RCC 7860 (cell line): Measurements from ENCODE around the gene SPOP.

Experiments used
- DNase-seq: peaks from one replicate; pipeline ENCODE4 v3.0.0-alpha.2; 2015; ENCODE audit warnings: low spot score
- FAIRE-seq: peaks from 2 replicates; lab custom pipeline; 2012; peaks lifted over from hg19 to GRCh38; lab: Jason Lieb, UNC

Gene SPOP

DNA sequence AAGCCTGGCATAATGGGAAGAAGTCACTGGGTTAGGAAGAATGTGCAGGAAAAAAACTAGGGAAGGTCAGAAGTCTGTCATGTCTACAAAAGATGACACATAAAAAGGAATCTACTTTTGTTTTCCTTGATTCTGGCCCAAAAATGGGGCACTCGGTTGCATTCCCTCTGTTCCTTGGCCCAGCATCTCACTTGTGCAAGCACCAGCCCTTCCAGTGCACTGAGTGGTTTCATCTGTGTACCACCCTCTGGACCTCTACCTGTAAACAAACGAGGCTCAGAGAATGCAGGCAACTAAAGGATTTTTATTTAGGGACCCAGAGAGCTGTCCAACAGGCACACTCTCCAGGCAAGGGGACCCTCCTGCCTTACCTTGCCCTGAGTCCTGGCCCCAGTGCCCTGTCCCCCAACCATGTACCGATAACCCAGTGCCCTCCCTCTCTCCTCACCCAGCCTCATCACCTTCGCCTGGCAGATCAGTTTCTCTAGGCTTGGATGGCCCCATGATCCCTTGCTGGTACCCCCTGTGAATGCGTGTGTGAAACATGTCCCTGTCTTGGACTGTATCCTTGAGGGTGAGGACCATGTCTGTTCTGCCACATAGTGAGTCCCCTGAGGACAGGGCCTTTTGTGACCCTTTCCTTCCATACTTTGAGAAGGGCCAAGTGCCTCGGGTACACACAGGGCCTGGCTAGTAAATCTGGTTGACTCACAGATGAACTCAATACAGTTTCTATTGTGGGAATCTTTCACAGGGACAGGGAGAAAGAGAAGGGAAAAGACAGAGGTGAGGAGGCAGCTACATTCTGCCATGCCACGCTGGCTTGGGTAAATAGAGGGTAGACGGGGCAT is 88.9 kb downstream of the SPOP start:
- no peak for DNase-seq
- FAIRE-seq: no peak

DNA sequence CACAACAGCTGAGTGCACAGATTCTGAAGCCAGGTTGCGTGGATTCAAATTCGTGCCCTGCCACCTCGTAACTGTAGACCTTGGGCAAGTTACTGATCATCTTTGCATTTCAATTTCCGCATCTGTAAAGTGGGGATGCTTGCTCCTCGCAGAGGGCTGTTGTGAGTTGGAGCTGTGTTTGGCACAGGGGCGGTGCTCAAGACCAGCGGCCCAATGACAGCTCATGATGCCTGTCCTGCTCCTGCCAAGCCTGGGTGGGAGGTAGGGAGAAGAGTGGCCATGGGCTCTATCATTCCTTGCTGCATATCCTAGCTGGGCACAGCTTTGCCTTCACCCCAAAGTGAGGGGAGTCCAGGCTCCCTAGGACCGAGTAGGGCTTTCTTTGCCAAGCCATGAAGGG is 89.6 kb downstream of the SPOP start:
- FAIRE-seq (no peak), DNase-seq (no peak)

DNA sequence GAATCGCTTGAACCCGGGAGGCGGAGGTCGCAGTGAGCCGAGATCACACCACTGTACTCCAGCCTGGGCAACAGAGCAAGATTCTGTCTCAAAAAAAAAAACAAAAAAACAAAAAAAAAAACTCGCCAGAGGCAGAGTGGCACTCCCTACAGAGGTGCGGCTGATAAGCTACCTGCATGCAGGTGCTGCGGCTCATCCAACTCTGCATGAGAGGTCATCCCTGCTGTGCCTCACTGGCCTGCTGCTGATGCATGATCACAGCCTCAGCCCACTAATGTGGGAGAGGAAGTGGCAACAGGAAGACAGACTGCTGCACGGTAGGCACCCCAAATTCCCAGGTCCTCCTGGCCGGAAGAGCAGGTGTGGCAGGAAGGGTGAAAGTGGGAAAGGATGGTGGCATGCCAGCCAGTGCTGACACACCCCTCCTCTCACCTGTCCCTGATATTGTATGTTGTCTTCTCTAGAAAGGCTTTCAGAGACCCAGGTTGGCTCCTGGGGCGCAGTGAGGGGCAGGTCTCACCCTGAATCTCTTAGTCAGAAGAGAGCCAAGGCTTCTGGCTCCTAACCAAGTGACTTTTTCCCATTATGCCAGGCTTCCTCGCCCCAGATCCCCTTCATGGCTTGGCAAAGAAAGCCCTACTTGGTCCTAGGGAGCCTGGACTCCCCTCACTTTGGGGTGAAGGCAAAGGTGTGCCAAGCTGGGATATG is 90.4 kb downstream of the SPOP start:
- FAIRE-seq (no peak), DNase-seq (no peak)

DNA sequence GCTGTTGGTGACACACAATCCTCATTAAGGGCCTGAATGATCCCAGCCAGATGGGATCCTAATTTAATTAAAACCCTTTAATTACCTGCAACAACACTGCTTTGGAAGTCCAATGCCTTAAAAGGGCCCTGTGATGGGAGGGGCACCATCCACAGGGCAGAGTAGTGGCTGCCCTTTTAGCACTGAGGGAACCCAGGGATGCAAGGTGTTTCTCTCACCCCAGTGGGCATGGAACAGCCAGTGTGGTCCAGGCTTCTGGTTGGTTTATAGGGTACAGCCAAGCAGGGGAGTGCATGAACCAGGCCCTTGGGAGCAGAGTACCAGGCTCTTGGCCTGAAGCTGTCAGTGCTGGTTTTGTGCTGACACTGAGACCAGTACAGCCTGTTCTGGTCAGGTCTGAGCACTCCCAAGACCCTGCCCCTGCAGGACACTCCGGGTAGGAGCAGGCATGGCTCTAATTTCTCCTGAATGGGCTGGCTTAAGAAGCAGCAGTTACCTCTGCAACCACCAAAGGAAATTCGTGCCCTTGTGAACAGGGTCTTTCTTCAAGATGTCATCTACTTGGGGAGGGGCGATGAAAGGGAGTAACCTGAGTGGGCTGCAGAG is 92.4 kb downstream of the SPOP start:
- no peak for FAIRE-seq

DNA sequence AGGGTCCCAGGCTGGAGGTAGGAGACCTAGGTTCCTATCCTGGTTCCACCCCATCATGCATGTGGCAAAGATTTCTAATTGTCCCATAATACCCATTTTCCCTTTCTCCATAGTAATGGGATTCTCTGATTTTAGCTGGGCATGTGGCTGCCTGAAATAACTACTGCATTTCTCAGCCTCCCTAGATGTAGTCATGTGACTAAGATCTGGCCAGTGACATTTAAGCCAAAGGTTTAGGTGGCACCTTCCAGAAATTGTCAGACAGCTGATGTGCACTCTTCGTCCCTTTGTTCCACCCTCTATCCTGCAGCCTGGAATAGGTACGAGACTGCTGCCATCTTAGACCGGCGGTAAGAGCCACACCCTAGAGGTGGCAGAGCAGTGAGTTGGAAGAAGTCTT is 94.0 kb downstream of the SPOP start:
- FAIRE-seq (no peak), DNase-seq (no peak)

More for the DNA sequence above, 92.4 kb downstream of the SPOP start:
- no peak for DNase-seq

DNA sequence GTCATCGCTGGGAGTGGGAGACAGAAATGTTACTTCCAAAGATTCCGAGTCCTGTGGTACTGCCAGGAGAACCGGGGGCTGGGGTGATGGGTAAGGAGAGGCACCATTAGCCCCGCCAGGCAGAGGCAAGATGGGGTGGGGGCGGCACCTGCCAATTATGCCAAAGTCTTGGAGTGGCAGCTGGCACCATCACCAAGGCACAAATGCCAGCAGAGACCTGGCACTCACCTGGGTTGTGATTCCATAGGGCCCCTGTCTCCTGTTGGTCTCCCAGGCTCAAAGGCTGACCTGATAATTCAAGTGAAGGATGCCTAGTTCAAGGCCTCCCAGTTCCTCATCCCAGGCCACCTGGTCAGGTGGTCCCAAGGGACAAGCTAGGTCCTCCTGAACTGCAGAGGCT is 94.7 kb downstream of the SPOP start:
- DNase-seq (no peak), FAIRE-seq (no peak)

DNA sequence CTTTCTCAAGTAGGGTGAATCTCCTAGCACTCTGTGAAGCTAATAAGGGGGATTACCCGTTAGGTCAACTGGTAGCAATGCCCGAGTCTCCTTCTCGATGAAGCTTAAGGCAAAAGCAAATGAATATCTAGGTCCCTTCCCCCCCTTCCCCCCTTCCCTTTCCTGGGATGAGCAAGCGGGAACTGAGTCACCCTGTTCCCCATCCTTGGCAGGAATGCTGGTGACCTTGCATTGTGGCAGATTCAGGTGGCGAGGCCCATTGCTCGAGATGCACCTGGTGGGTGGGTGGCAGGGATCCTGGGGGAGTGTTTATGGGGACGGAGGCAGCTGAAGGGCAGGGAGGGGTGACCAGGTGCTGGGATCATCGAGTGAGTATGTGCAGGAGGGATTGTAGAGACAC is 95.1 kb downstream of the SPOP start:
- FAIRE-seq (no peak), DNase-seq (no peak)

DNA sequence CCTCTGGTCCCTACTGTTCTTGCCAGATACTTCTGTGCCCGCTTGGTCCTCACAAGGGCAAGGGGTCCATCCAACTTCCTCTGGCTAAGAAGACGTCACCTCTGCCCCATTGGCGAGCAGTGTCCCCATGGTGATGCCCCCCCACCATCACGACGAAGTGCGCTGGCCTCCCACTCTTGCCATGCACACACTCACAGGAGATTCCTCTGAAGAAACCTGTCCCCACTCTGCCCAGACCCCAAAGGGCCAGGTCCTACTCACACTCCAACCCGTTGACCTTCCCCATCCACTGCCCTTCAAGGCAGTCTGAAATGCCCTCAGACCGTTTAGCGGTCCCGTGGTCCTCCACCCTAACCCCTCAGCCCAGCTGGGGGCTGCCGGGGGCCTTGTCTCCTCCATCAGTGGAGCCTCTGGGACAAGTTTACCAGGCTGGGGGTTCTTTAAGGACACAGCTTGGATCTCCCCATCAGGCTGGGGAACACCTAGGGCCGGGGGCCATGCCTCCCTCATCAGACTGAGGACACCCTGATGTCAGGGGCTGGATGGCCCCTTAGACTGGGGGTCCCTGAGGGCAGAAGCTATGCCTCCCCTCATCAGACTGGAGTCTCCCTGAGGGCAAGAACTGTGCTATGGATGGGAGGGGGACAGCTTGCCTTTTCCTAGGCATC is 95.7 kb downstream of the SPOP start:
- no peak for FAIRE-seq
- DNase-seq: no peak

DNA sequence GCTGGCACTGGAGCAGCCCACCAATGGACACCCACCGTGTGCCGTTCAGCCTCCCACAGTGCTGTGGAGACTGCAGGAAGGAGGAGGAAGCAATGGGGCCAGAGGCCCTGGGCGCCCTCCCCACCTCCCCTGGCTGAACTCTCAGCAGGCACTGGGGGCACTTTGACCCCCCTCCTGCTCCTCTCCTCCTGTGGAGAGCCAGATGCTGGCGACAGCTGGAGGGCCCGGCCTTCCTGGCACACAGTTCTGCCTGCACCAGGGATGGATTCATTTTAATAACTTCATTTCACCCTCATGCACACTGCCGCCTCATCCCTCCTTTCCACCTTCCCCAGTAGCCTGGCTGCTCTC is 96.3 kb downstream of the SPOP start:
- DNase-seq (no peak), FAIRE-seq (no peak)

DNA sequence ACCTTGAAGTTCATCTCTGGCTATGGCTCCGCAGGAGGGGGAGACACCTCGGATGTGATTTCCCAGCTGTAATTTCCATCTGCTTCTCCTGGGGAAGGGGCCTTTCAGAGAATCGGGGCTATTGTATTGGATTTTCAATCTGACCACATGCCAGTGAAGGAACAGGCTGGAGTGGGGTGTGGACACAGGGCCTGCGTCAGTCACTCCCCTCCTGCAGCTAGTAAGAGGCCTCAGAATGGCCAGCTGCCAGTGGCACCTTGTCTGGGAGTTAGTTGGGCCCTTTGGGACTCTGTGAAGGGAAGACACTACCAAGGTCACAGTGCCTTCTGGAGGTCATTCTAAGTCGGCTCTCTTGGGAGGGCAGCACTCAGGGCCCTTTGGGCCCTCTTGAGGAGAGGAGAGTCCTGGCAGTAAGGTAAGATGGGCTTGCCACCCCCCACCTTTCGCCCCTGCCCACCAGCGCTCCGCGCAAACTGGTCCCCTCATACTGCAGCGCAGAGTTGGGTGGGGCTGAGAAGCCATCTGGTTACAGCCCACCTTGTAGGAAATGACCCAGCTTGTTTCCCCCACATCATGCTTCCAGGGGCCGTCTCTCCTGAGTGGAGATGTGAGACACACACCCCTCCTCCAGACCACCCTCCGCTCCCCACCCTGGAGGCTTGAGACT is 96.8 kb downstream of the SPOP start:
- DNase-seq (no peak), FAIRE-seq (no peak)

DNA sequence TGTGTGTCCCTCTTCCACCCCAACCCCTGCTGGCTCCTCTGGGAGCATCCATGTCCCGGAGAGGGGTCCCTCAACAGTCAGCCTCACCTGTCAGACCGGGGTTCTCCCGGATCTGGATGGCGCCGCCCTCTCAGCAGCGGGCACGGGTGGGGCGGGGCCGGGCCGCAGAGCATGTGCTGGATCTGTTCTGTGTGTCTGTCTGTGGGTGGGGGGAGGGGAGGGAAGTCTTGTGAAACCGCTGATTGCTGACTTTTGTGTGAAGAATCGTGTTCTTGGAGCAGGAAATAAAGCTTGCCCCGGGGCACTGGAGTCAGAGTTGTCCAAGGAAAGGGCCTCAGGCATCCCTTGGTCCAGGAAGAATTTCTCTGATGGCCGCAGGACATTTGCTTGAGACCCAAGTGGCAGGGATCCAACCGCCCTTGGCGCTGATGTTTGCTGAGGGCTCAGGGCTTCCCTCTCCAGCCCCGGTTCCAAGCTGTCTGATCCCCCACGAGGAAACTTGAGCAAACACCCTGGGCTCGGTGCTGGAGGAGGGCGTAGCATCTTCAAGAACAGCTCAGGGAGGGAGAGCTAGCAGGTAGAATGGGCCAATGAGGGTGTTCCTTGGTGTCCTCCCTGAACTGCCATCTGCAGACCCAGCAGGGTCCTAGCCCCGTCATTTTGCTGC is 97.7 kb downstream of the SPOP start:
- no peak for FAIRE-seq

DNA sequence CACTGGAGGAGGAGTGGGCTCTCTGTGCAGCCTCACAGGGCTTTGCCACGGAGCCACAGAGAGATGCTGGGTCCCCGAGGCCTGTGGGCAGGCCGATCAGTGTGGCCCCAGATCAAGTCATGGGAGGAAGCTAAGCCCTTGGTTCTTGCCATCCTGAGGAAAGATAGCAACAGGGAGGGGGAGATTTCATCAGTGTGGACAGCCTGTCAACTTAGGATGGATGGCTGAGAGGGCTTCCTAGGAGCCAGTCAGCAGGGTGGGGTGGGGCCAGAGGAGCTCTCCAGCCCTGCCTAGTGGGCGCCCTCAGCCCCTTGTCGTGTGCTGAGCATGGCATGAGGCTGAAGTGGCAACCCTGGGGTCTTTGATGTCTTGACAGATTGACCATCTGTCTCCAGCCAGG is 98.4 kb downstream of the SPOP start:
- DNase-seq (no peak), FAIRE-seq (no peak)

More for the DNA sequence above, 97.7 kb downstream of the SPOP start:
- DNase-seq: no peak

DNA sequence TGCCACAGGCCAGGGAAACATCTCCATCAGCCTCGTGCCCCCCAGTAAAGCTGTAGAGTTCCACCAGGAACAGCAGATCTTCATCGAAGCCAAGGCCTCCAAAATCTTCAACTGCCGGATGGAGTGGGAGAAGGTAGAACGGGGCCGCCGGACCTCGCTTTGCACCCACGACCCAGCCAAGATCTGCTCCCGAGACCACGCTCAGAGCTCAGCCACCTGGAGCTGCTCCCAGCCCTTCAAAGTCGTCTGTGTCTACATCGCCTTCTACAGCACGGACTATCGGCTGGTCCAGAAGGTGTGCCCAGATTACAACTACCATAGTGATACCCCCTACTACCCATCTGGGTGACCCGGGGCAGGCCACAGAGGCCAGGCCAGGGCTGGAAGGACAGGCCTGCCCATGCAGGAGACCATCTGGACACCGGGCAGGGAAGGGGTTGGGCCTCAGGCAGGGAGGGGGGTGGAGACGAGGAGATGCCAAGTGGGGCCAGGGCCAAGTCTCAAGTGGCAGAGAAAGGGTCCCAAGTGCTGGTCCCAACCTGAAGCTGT is 98.9 kb downstream of the SPOP start:
- FAIRE-seq (no peak), DNase-seq (no peak)

DNA sequence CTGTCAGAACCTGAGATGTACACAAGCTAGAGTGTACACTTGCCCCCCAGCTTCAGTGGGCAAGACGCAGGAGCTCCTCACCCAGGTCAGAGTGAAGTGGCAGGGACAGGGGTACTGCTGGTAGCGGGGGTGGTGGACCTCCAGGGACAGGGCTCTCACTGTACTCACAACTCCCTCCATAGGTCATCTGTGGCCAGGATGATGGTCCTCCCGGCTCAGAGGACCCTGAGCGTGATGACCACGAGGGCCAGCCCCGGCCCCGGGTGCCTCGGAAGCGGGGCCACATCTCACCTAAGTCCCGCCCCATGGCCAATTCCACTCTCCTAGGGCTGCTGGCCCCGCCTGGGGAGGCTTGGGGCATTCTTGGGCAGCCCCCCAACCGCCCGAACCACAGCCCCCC is 99.5 kb downstream of the SPOP start:
- DNase-seq (no peak), FAIRE-seq (no peak)

DNA sequence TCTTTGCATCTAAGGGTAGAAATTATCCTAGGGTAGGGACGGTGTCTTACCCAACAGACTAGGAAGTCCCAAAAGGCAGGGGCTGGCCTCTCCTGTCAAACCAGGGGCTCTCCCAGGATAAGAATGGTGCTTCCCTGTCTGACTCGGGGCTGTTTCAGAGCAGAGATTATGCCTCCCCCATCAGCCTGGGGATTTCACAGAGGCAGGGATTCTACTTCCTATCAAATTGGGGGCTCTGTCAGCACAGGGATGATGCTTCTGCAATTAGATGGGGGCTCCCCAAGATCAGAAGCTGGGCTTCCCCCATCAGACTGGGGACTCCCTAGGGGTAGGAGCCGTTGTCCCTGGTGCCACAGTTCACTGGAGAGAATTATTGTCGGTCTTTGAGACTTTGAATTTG is 99.9 kb downstream of the SPOP start:
- FAIRE-seq (no peak), DNase-seq (no peak)

DNA sequence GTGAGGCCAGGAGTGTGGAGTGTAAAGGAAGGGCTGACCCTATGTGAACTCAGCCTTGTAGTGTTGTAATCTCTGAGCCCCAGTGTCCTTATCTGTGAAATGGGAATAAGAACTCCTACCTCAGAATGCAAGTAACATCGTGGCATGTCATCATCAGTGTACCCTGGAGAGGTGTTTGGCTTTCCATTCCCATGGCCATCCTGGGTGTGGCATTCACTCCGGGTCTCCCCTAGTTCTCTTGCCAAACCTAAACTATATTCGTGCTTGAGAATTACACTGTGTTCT is 100.3 kb downstream of the SPOP start:
- DNase-seq (no peak), FAIRE-seq (no peak)

DNA sequence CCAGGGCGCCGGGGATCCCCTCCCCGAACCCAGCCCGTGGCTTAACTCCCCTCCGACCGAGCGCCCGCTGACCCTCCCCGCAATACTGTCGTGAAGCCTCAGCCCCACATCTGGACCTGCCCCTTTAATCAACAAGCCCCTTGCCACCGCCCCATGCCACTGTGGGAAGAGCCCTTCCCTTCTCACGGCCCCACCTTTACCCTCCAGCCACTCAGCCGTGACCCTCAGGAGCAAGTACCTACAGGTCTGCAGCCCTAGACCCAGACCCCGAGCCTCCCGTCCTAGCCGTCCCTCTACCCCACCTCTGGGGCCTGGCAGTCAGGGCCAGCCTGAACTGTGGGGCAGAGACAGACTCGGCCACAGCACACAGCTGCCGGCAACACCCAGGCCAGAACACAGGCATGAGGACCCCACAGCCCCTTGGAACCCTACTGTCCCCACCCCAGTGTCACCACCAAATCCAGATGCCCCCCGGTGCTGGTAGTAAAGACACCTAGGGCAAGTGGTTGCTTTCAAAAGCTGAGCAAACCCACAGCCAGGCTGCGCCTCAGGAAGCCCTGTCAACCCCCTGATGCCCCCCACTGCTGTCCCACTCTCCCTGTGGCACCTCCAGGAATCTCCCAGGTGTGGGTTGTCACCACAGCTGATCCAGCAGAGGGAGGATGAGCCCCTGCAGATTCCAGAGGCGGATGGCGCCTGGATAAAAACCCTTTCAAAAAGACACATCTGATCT is 100.8 kb downstream of the SPOP start:
- DNase-seq (no peak), FAIRE-seq (no peak)

DNA sequence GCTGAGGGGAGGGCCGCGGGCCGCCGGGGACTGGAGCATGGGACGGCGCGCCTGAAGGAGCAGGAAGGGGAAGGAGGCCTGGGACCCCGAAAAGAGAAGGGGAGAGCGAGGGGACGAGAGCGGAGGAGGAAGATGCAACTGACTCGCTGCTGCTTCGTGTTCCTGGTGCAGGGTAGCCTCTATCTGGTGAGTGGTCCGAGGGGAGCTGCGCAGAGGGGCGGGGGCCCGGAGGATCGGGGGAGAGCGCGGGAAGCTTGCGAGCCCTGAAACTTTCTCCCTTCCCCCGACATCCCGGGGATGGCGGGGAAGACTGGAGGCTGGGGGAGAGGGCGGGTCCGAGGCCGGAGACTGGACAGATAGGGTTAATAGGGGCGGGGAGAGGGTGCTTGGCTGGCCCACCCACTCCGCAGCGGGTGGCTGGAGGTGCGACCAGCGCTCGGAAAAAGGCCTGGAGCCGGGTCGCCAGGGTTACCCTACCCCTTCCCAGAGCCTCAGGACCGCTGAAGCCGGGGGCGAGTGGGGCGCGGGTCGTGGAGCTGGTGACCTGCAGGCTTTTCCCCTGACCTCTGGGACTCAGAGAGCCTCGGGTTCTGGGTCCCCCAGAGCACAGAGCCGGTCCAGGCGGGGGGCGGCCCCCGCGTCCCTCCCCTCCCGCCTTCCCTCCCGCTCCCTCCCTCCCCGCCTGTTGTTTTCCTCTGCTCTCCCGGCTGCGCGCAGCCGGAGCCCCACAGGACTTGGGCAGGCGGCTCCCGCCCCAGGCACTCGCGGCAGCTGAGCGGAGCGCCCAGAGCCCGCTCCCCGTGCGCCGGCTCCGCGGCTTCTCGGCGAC is 101.6 kb downstream of the SPOP start:
- no peak for FAIRE-seq
- DNase-seq: no peak

DNA sequence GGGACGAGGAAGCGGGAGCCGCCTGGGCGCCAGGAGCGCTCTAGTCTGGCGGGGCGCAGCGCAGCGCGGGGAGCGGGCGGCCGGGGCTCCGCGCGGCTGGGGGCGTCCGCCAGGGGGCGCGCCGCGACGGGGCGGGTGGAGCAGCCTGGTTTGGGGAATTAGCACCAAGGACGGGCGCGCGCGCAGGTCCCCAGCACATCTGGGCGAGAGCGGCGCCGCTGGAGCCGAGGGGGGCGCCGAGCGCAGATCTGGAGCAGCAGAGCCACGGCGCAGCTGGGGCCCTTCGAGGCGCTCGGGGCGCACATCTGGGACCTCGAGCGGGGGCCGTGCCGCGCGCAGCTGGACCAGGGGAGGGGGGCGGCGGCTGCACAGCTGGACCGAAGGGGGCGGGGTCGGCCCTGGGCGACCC is 102.2 kb downstream of the SPOP start, which contains the start of gene NXPH3:
Gene NXPH3 (plus strand): TSS at position 193 of the 409 bp plus-strand sequence. CDS start 349 bp downstream, outside the sequence.
- FAIRE-seq (no peak), DNase-seq (no peak)
